AG09319 (cell line): ENCODE measurements around the gene BPGM.
"Not testable (repeated sequence)": the region's sequence is repeated elsewhere in the genome, so short reads cannot be mapped to it uniquely, and the experiment has no call there.

Source experiments
- DNase-seq: peaks from one replicate; pipeline ENCODE4 v3.0.0-alpha.2; 2010; ENCODE audit warnings: low read depth; ENCODE audit errors: extremely low read depth
- CTCF ChIP-seq: IDR thresholded peaks from 2 replicates; pipeline ENCODE4 v1.5.1; 2011; ENCODE audit warnings: low read depth, mild to moderate bottlenecking, inconsistent platforms, low read length, moderate library complexity

Gene BPGM

DNA sequence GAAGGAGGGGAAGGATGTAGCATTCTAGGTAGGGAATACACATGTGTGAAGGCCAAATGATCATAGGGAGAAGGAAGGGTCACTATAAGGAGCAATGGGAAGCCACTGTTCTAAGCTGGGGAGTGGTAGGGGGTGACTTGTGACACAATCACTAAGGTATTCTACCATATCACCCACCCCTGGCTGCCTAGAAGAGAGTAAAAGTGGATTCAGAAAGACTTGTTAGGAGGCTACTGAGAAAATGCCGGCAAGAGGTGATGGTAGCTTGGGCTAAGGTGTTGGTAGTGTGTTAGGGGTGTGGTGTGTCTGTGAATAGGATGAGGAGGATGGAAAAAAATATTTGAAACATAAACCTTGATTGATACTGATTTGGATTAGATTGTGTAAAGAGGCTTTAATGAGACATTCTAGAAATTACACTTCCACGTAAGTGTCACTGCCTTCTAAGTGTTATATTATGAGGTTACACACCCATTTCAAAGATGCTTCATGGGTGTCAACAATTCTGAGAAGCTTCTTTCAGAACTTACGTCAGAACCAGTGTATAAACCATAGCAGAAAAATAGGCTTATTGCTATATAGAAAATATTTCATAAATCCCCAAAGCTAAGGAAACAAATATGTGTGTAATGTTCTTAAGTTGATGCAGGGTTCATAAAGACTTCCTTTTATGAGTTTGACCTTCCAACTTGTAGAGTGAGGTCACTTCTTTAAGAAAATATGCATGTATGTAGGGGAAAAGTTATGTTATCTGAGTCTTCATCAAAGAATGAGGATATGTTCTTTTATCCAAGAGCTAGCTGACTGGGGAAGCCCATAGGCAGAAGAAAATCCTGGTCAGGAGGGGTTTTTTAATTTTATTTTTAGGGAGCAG, 5.6 kb upstream of the BPGM start:
- no peak for TF ChIP-seq CTCF
- DNase-seq = no peak

GRCh38 chr7:134641981-134642380, 4.7 kb upstream of the BPGM start:
- not testable (repeated sequence) for DNase-seq

DNA sequence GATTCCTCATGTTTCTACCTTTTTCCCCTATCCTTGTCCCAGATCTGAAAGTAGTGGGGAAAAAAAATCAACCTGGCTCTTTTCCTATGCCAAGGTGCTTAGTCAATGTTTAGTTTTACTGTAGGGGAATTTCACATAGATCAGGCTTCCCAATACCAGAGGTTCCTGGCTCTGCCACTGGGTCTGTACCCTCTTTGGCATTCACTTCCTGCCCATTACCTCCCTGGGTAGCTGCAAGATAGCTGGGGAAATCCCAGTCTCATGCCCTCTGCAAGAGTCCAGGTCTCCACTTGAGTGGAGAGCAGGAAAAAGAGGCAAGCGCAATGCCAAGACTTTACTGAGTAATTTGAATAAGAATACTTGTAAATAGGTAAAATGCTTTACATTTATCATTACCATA, 3.5 kb upstream of the BPGM start:
- no peak for TF ChIP-seq CTCF
- DNase-seq = no peak

GRCh38 chr7:134645478-134645877, 1.2 kb upstream of the BPGM start:
- TF ChIP-seq CTCF = no peak
- no peak for DNase-seq

- no peak for TF ChIP-seq CTCF
- no peak for DNase-seq
These were observed 718 bp upstream of the BPGM start for GRCh38 chr7:134645935-134646334.

- DNase-seq = no peak
These were observed 1.8 kb downstream of the BPGM start for GRCh38 chr7:134648456-134648855.

DNA sequence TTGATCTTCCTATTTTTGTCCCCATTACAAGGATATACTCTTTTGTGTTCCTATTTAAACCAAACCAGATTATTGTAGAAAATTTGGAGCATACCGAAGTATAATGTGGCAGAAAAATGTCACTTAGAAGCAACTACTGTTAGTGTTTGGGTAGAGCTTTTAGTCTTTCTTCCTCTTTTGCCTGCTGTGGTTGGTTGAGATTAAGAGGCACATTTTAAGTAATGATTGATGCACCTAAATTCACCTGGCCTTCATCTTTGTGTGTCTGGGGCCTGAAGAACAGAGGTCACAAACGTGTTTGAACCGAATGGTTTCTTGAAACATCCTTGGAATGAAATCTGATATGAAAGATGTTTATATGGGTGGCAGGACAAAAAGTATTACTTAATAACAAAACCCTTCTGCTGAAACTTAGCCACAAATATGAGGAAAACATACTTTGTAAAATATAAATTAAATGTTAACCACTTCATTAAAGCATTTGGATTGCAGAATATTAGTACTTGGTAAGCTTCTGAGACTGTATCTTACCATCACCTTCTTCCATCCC, 2.6 kb downstream of the BPGM start:
- no peak for TF ChIP-seq CTCF
- DNase-seq = no peak

More at GRCh38 chr7:134648456-134648855, 1.8 kb downstream of the BPGM start:
- no peak for TF ChIP-seq CTCF
